Central memory CD8-positive, alpha-beta T cell (primary cell): Measurements from ENCODE around the gene CDH20.

Experiments
- ATAC-seq: fragments of 150-1000 bp; cut with Tn5 transposase; replicated peaks from 2 replicates; pipeline ENCODE4 v1.10.0; 2022; ENCODE audit warnings: mild to moderate bottlenecking, moderate FRiP score, moderate number of reproducible peaks; ENCODE audit not compliant: poor library complexity, severe bottlenecking; ENCODE audit errors: extremely low read depth
- DNase-seq, 2 donors: peaks; one replicate each; pipeline ENCODE4 v3.0.0; 2021; ENCODE audit warnings: low spot score in 2 of 2
- H3K27ac Mint-ChIP-seq: one replicate; pipeline ENCODE4 v1.8.0; 2022; ENCODE audit warnings: low read depth, mild to moderate bottlenecking, moderate library complexity, mixed read lengths
- H3K27me3 Mint-ChIP-seq: one replicate; pipeline ENCODE4 v1.8.0; 2022; ENCODE audit warnings: mixed read lengths
- H3K36me3 Mint-ChIP-seq: one replicate; pipeline ENCODE4 v1.8.0; 2022; ENCODE audit warnings: mild to moderate bottlenecking, moderate library complexity, mixed read lengths; ENCODE audit not compliant: insufficient read depth
- H3K4me1 Mint-ChIP-seq: one replicate; pipeline ENCODE4 v1.8.0; 2022; ENCODE audit warnings: mixed read lengths
- H3K4me3 Mint-ChIP-seq: one replicate; pipeline ENCODE4 v1.8.0; 2022; ENCODE audit warnings: mild to moderate bottlenecking, moderate library complexity, mixed read lengths
- H3K9me3 Mint-ChIP-seq: one replicate; pipeline ENCODE4 v1.8.0; 2022; ENCODE audit warnings: mixed read lengths

The CDH20 gene

DNA sequence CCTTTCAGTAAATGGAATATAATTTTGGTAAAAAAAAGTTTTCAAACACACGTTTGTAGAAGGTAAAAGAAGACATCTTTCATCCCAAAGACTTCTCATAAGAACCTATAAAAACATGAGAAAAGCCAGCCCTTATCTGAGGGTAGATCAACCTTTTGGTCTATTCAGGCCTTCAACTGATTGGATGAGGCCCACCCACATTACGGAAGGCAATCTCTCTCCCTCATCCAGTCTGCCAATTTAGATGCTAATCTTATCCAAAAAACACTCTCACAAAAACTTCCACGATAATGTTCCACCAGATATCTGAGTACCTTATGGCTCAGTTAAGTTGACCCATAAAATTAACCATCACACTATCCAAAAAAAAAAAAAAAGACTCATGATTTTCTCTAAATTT lies 2.2 kb upstream of the CDH20 start:
- ATAC-seq (no peak), DNase-seq (no peak)
- no peak overlapping the region for H3K27ac Mint-ChIP-seq
- H3K9me3 Mint-ChIP-seq = peaks cover 5% of the 10 kb centered on the region
- peaks cover 15% of the 10 kb centered on the region for H3K27me3 Mint-ChIP-seq
- no peaks in the 10 kb centered on the region for H3K4me1 Mint-ChIP-seq
- H3K4me3 Mint-ChIP-seq = no peak overlapping the region
- H3K36me3 Mint-ChIP-seq = no peaks in the 10 kb centered on the region

GRCh38 chr18:61333746-61334490 lies 688 bp downstream of the CDH20 start:
- H3K27ac Mint-ChIP-seq = no peak overlapping the region
- no peaks in the 10 kb centered on the region for H3K36me3 Mint-ChIP-seq
- no peak for ATAC-seq
- peaks cover 15% of the 10 kb centered on the region for H3K27me3 Mint-ChIP-seq
- H3K9me3 Mint-ChIP-seq = peaks cover 3% of the 10 kb centered on the region
- DNase-seq = no peak
- H3K4me3 Mint-ChIP-seq = no peak overlapping the region
- H3K4me1 Mint-ChIP-seq = no peaks in the 10 kb centered on the region

DNA sequence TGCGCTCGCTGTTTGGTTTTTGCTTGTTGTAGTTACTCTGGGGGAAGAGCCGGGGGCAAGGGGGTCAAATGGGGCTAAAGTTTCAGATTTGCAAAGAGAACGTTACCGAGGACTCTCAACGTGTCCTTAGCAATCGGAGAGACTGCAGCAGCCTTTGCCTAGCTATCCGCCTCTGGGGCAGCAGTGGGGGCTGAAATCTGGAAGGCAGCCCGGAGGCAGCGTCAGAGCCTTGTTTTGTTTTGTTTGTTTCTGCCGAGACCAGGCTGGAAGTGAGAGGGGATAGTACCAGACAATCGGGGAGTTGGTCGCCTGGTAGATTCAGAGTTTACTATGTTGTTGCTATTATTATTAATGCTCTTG lies 1.2 kb downstream of the CDH20 start:
- DNase-seq = no peak
- no peak overlapping the region for H3K4me3 Mint-ChIP-seq
- no peak overlapping the region for H3K27ac Mint-ChIP-seq
- ATAC-seq = no peak
- H3K9me3 Mint-ChIP-seq = no peaks in the 10 kb centered on the region
- H3K4me1 Mint-ChIP-seq = no peaks in the 10 kb centered on the region
- peaks cover 15% of the 10 kb centered on the region for H3K27me3 Mint-ChIP-seq
- H3K36me3 Mint-ChIP-seq = no peaks in the 10 kb centered on the region

- DNase-seq (no peak), ATAC-seq (no peak)
- peaks cover 15% of the 10 kb centered on the region for H3K27me3 Mint-ChIP-seq
- no peaks in the 10 kb centered on the region for H3K4me1 Mint-ChIP-seq
- H3K4me3 Mint-ChIP-seq = no peak overlapping the region
- H3K9me3 Mint-ChIP-seq = no peaks in the 10 kb centered on the region
- no peaks in the 10 kb centered on the region for H3K36me3 Mint-ChIP-seq
- H3K27ac Mint-ChIP-seq = no peak overlapping the region
These were observed 1.9 kb downstream of the CDH20 start for GRCh38 chr18:61334951-61335683.

DNA sequence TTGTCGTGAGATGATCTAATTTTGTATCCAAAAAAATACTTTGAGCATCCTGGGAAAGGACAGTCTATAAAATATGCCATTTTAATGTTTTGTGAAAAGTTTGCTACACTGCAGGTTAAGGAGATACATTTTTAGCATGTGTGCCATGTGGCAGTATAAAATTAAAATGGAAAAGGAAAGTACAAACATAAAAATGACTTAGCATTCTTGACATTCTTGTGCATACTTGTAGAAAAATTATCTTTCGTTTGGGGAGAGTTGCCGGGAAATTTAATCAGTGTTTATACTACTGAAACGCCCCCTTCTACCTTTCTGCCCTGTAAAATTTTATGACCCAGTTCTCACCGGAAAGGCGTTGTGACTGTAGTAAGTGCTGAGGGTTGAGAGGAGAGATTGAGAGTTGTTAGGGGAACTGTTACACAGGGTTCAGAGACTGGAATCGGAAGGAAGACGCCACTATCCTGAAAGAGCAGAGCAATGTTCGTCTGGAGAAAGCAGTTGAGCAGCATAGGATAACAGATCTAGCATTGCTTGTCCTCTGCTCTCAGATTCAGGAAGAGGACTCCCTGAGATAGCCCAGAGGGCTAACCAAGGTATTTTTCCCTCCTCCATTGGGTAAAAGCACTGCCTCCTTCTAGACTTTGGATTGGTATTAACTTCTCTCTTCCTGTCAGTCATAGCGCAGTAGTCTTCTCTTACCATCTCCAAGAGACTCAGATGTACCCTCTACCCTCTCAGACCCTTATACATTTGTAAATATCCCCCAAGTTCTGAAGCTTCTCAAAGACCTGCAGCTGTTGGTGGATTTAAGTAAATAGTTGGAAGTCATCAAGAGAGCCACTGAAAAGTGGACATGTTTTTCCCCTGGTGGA lies 2.7 kb downstream of the CDH20 start:
- H3K27me3 Mint-ChIP-seq = peaks cover 15% of the 10 kb centered on the region
- H3K4me1 Mint-ChIP-seq = no peaks in the 10 kb centered on the region
- DNase-seq = no peak
- H3K9me3 Mint-ChIP-seq = no peaks in the 10 kb centered on the region
- no peak overlapping the region for H3K4me3 Mint-ChIP-seq
- no peak for ATAC-seq
- H3K36me3 Mint-ChIP-seq = no peaks in the 10 kb centered on the region
- no peak overlapping the region for H3K27ac Mint-ChIP-seq

- Mint-ChIP-seq H3K4me3 (no peak overlapping the region), H3K27ac (no peak overlapping the region), H3K27me3 (peaks cover 15% of the 10 kb centered on the region), H3K36me3 (no peaks in the 10 kb centered on the region), H3K9me3 (no peaks in the 10 kb centered on the region), H3K4me1 (no peaks in the 10 kb centered on the region)
- DNase-seq (no peak), ATAC-seq (no peak)
These were observed 3.5 kb downstream of the CDH20 start for GRCh38 chr18:61336766-61337165.

- no peak overlapping the region for H3K4me3 Mint-ChIP-seq
These were observed 4.3 kb downstream of the CDH20 start for GRCh38 chr18:61337527-61337926.

DNA sequence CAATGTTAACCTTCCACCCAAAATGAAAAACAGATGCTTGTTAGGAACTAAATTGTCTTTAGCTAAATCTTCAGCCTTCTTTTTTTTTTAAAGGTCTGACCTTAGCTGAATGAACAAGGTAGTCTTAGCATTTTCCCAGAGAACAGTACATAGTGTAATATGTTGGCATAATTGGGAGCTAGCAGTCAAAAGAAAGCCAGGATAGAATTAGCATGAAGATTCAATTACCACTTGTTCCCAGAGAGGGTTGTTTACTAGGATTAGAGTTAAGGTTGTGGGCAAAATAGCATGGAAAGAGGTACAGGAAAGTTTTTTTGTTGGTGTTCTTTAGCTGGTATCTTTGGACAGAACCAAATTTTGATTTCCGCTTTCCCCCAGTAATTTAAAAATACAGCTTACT lies 6.9 kb downstream of the CDH20 start:
- no peak overlapping the region for H3K4me3 Mint-ChIP-seq

More at GRCh38 chr18:61337527-61337926, 4.3 kb downstream of the CDH20 start:
- Mint-ChIP-seq H3K9me3 (peaks cover 4% of the 10 kb centered on the region), H3K27me3 (peaks cover 15% of the 10 kb centered on the region), H3K4me1 (no peaks in the 10 kb centered on the region), H3K36me3 (no peaks in the 10 kb centered on the region), H3K27ac (no peak overlapping the region)
- DNase-seq (no peak), ATAC-seq (no peak)

GRCh38 chr18:61348230-61348629 lies 15.0 kb downstream of the CDH20 start:
- Mint-ChIP-seq H3K27me3 (no peaks in the 10 kb centered on the region), H3K4me1 (no peaks in the 10 kb centered on the region), H3K36me3 (no peaks in the 10 kb centered on the region), H3K9me3 (peaks cover 27% of the 10 kb centered on the region), H3K4me3 (no peak overlapping the region), H3K27ac (no peak overlapping the region)
- DNase-seq (no peak), ATAC-seq (no peak)

More for the DNA sequence above, 6.9 kb downstream of the CDH20 start:
- Mint-ChIP-seq H3K9me3 (peaks cover 9% of the 10 kb centered on the region), H3K36me3 (no peaks in the 10 kb centered on the region), H3K4me1 (no peaks in the 10 kb centered on the region), H3K27me3 (peaks cover 4% of the 10 kb centered on the region), H3K27ac (no peak overlapping the region)
- ATAC-seq (no peak), DNase-seq (no peak)

DNA sequence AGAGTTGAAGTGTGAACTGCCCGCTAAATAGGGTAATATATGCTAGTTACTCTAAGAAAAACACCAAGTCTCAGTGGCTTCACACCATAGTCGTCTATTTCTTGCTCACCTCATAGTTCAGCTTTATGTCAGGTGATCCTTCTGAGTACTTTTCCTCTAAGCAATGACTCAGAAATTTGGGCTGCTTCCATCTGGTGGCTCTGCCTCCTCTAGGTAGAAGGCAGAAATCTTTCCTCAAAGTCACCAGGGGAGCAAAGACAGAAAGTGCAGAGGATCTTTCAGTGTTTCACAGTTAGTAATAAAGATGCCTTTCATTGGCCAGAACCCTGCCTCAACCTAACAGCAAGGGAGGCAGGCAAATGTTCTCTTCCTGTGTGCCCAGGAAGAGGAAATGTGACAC lies 17.3 kb downstream of the CDH20 start:
- ATAC-seq (no peak), DNase-seq (no peak)
- Mint-ChIP-seq H3K27me3 (no peaks in the 10 kb centered on the region), H3K27ac (no peak overlapping the region), H3K36me3 (no peaks in the 10 kb centered on the region), H3K9me3 (peaks cover 24% of the 10 kb centered on the region), H3K4me3 (no peak overlapping the region), H3K4me1 (no peaks in the 10 kb centered on the region)

GRCh38 chr18:61352059-61352458 lies 18.8 kb downstream of the CDH20 start:
- no peaks in the 10 kb centered on the region for H3K36me3 Mint-ChIP-seq
- no peak overlapping the region for H3K27ac Mint-ChIP-seq
- no peaks in the 10 kb centered on the region for H3K27me3 Mint-ChIP-seq
- peaks cover 12% of the 10 kb centered on the region for H3K9me3 Mint-ChIP-seq
- no peak for DNase-seq
- H3K4me1 Mint-ChIP-seq = no peaks in the 10 kb centered on the region
- ATAC-seq = no peak
- H3K4me3 Mint-ChIP-seq = no peak overlapping the region

DNA sequence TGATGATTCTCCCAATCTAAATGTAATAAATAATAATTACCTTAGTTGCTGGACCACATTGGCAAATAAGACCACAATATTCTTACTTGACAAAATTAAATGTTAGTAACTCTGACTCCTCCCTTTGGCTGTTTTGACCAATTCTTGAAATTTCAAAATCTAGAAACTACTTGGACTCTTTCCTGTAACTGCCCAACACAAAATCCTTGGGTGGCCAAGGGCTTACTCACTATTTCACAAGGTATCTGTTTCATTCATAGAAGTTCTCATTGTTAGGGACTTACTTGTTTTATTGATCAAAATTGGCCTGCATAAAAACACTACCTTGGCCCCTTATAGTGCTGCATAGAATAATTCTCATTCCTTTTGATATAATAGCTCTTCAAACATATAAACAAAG lies 19.4 kb downstream of the CDH20 start:
- no peak overlapping the region for H3K4me3 Mint-ChIP-seq
- DNase-seq = no peak

More for the DNA sequence above, 19.4 kb downstream of the CDH20 start:
- no peak overlapping the region for H3K27ac Mint-ChIP-seq
- no peaks in the 10 kb centered on the region for H3K4me1 Mint-ChIP-seq
- ATAC-seq = no peak
- no peaks in the 10 kb centered on the region for H3K36me3 Mint-ChIP-seq
- H3K9me3 Mint-ChIP-seq = peaks cover 14% of the 10 kb centered on the region
- no peaks in the 10 kb centered on the region for H3K27me3 Mint-ChIP-seq
